GM12878 (cell line): Measurements from ENCODE around the gene LRRC26.

ENCODE experiments used
- BRCA1 ChIP-seq: IDR thresholded peaks from 2 replicates; pipeline ENCODE4 v1.6.1; 2011; ENCODE audit warnings: low read depth, low read length, improper control_type of control experiment
- MYB ChIP-seq: fragments of 150-350 bp; IDR thresholded peaks from 2 replicates; pipeline ENCODE4 v1.6.1; 2014; ENCODE audit warnings: mild to moderate bottlenecking, low read depth, low read length, borderline replicate concordance

- no peak for TF ChIP-seq MYB
- no peak for TF ChIP-seq BRCA1
These were observed 21.4 kb upstream of the LRRC26 start for GRCh38 chr9:137191245-137191644.
